Hematopoietic multipotent progenitor cell treated with erythropoietin and hydrocortisone succinate and interleukin-3 and kit ligand, for 4 days (in vitro differentiated cells): ENCODE results near the gene SRPRA.

Source experiments
- DNase-seq: peaks from one replicate; pipeline ENCODE4 v3.0.0-alpha.2; 2015

Gene SRPRA

DNA sequence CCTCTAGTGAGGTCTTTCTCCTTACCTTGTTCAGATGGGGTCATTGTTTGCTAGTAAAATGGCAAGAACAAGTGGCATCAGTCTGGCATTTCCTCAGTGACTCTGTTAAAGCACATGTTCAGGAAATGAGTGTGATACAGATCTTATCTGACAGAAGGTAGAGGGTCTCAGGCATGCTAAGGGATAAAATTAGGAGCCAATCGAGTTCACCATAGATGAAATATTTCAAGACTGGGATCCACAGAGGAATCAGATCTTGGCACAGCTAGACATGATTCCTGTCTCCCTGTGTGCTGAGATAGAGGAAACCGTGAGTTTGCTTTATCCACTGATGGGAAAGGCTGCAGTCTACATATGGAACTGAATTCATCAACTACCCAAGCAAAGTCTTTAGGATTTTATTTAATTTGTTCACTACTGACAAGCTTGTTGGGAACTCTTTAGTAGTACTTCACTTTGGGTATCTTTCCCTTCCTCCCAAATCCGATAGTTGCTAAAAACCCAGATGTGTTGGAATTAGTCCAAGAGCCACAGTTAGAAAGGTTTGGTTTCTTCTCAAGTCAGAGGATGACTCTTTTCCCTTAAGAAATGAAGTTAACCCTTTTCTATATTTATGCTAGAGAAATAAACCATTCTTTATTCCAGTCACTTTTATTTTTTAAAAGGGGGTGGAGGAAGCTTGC is 38.7 kb downstream of the SRPRA start:
- DNase-seq = no peak

DNA sequence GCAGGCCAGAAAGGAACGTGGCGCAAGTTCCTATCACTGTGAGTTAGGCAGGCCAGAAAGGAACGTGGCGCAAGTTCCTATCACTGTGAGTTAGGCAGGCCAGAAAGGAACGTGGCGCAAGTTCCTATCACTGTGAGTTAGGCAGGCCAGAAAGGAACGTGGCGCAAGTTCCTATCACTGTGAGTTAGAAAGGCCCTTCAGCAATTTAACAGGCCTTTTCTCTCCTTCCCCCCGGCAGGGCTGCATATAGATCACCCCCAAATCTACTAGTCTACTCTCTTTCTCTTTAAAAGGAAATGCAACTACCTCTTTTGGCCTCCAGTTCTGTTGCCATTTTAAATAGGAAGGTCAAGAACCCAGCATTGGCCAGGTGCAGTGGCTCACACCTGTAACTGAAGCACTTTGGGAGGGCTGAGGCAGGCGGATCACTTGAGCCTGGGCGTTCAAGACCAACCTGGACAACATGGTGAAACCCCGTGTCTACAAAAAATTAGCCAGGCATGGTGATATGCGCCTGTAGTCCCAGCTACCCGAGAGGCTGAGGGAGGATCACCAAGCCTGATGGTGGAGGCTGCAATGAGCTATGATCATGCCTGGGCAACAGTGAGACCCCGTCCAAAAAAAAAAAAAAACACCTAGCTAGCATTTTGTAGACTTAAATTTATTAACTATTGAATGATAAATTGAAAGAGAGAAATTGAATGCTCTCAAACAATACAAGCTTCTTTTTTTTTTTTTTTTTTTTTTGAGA is 42.2 kb downstream of the SRPRA start:
- DNase-seq = no peak

DNA sequence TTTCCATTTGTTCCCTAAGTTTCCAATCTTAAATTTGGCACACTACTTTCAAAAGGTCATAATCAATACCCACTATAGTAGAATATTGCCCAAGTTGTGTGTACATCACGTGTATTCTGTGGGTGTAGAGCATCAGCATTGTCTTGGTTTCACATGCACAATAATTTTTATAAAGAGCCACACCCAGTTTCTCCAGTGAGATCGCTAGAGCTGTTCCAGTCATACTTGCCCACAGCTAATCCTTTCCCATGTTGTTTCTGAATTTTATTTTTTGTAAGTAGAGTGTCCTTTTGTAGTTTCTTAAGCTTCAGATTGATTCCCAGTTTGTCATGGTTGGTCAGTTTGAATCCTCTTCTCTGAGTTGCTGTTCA is 43.4 kb downstream of the SRPRA start:
- DNase-seq = no peak

DNA sequence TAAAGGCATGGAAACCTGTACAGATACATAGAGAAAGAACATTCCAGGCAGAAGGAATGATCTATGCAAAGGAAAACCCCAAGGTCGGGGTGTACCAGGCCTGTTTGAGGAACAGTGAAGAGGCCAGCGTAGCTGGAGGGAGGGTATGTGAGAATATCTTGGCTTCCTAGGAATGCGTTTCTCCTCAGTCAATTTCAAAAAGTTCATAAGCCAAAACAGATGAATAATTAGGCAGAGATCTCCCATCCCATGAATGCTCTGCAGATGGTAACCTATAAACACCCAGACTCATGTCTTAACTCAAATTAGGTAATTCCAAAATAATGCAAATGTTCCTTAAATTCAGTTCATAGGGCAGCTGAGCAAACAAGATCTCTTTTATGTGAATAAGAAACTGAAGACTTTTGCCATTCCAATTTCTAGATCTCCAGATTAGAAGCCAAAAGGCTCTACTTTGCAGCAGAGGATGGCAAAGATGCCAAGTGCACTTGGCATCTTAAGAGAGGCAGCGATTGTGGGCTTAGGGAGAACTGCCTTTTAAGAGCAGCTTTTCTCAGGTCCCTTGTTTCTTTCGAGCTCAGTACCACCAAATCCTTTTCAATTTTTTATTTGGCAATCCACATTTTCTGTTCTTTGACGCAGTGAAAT is 43.9 kb downstream of the SRPRA start:
- DNase-seq = no peak

DNA sequence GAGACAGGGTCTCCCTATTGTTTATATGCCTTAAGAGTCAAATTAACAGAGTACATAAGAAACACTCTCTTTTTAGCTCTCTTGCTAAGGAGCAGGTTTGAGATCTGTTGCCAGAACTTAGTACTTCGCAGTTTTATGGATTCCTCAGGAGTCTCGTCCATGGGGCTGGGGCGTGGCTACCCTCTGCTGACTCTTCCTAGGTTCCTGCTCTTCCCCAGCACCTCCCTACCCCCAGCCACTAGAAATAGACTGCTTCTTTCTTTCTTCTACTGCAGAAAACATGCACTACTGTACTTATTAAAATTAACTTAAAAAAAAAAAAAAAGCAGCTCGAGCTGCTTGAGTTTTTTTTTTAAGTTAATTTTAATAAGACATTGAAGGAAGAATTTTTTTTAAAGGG is 49.1 kb downstream of the SRPRA start:
- no peak for DNase-seq

DNA sequence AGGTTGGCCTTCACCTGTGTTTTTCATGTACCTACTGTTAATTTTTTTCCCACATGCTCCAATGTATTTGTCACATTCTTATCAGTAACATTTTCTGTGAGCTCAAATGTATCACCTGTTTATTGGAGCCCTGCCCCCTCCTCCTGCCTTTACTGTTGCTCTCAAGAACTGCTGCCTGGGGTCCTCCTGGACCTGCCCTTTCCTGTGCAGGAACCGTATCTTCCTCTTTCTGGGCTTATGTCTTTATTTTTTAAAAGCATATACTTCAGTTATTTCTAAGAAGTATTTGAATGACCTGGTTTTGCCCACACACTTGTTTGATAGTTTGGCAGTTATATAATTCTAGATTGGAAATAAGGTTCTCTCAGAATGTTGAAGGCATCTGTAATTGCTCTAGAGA is 51.2 kb downstream of the SRPRA start:
- DNase-seq = peak; percentile 40

DNA sequence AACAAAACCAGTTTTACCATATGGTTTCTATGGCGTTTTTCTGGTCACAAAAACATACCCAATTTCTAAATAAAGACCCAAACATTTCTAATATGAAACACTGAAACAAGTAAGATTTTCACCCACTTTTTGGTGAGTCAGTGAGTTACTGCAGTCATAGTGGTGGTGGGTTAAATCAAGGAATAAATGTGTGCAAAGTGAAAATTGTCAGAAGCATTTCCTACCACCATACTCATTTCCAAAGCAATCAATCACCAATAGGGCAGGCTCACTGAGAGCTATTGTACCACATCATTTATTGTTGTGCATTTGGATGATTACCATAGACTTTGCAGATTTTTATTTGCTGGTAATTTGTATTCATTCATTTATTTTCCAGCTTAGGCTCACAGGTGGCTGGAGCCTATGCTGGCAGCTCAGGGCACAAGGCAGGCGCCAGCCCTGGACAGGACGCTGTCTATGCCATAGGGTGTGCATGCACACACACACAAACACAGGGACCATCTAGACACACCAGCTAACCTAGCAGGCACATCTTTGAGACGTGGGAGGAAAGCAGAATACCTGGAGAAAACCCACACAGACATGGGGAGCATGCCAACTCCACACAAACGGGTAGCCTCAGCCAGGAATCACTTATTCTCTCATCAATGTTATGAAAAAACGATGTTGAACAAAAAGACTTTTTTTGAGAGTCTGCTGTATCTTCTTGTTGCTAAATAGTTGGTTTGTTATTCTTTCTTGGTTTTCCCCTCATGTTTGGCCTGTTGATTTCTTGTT is 52.0 kb downstream of the SRPRA start:
- DNase-seq = no peak

DNA sequence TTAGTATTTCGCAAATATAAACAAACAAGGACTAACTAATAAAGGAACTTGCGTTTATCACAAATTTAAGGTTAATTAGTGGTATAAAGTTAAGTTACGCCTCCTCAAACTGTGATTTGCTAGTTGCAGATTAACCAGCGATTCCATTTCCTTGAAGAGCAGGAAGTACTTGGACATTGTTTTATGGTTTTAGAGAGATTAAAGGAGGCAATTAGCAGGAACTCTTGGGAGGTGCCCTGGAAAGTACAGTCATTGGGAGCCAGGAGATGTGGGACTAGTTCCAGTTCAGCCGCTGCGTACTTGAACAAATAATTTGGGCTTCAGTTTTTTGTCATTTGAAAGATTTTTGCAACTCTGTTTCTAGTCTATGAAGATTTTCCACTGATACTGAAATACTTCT is 53.9 kb downstream of the SRPRA start:
- no peak for DNase-seq

DNA sequence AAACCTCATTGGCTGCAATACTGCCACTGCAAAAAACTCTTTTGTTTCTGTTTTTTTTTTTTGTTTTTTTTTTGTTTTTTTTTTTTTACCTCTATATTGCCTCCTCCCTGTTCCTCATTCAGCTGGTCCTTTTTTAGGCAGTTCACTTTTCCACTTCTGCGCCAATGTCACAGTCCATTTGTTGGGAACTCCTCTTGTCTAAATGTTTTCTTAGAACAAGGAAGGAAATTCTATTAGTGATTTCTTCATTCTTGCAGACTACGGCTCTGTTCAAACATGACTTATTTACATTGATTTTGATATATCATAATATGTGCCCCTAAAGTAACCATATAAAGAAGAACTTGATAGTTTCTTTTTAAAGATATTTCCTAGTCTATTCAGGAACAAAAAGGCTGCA is 54.3 kb downstream of the SRPRA start:
- DNase-seq = peak; percentile 16
